Keratinocyte (primary cell): ENCODE results near the gene ARHGAP6. TPM values are rescaled to one million over a fixed set of nuclear protein-coding genes. Genes with fewer than 3 reads are reported as not detected.

Experiments used
- DNase-seq: peaks from one replicate; pipeline ENCODE4 v3.0.0-alpha.2; 2011; ENCODE audit warnings: low read depth, missing footprints, low spot score
- FAIRE-seq: peaks from 2 replicates; lab custom pipeline; 2011; peaks lifted over from hg19 to GRCh38; lab: Jason Lieb, UNC
- H2AFZ ChIP-seq: 2 replicates; pipeline ENCODE4 v1.6.0; 2012; ENCODE audit warnings: low read length, control low read depth, inconsistent platforms; ENCODE audit not compliant: control insufficient read depth
- H3K27ac ChIP-seq: 2 replicates; pipeline ENCODE4 v1.5.1; 2011; ENCODE audit warnings: low read length; ENCODE audit not compliant: control insufficient read depth, insufficient read depth
- H3K27me3 ChIP-seq: 3 replicates; pipeline ENCODE4 v1.6.0; 2011; ENCODE audit warnings: low read length; ENCODE audit not compliant: control insufficient read depth, insufficient read depth; ENCODE audit errors: extremely low read depth
- H3K36me3 ChIP-seq, 2 experiments: 2 replicates in 1 of 2; 3 replicates in 1 of 2; pipeline ENCODE4 v1.5.1; 2011; ENCODE audit warnings: low read length in 2 of 2, mild to moderate bottlenecking in 1 of 2; ENCODE audit not compliant: control insufficient read depth in 2 of 2, insufficient read depth in 2 of 2; ENCODE audit errors: extremely low read depth in 1 of 2
- H3K4me1 ChIP-seq: 3 replicates; pipeline ENCODE4 v1.5.1; 2011; ENCODE audit warnings: low read length; ENCODE audit not compliant: control insufficient read depth, insufficient read depth; ENCODE audit errors: extremely low read depth
- H3K4me2 ChIP-seq: 3 replicates; pipeline ENCODE4 v1.6.0; 2011; ENCODE audit warnings: low read depth, low read length; ENCODE audit not compliant: control insufficient read depth, insufficient read depth; ENCODE audit errors: extremely low read depth
- H3K4me3 ChIP-seq, 3 experiments: fragments of 200-600 bp in 1 of 3; sonication (generic) in 1 of 3; 2 replicates in 2 of 3; 3 replicates in 1 of 3; pipeline ENCODE4 v1.5.1; 2011 to 2016; ENCODE audit warnings: low read length in 3 of 3, mild to moderate bottlenecking in 3 of 3, control low read depth in 2 of 3, inconsistent platforms in 1 of 3, low read depth in 1 of 3, mixed read lengths in 1 of 3, mixed run types in 1 of 3, moderate library complexity in 1 of 3; ENCODE audit not compliant: control insufficient read depth in 2 of 3, insufficient read depth in 2 of 3; ENCODE audit errors: extremely low read depth in 1 of 3
- H3K79me2 ChIP-seq: 2 replicates; pipeline ENCODE4 v1.6.0; 2012; ENCODE audit warnings: low read length; ENCODE audit not compliant: control insufficient read depth, insufficient read depth
- H3K9ac ChIP-seq: 3 replicates; pipeline ENCODE4 v1.6.0; 2011; ENCODE audit warnings: low read length; ENCODE audit not compliant: control insufficient read depth, insufficient read depth; ENCODE audit errors: extremely low read depth
- H3K9me1 ChIP-seq: 3 replicates; pipeline ENCODE4 v1.6.0; 2011; ENCODE audit warnings: low read length; ENCODE audit not compliant: control insufficient read depth, insufficient read depth; ENCODE audit errors: extremely low read depth
- H3K9me3 ChIP-seq: 2 replicates; pipeline ENCODE4 v1.5.1; 2012; ENCODE audit warnings: low read depth, low read length; ENCODE audit not compliant: control insufficient read depth
- H4K20me1 ChIP-seq: 3 replicates; pipeline ENCODE4 v1.6.0; 2011; ENCODE audit warnings: low read length; ENCODE audit not compliant: control insufficient read depth, insufficient read depth; ENCODE audit errors: extremely low read depth
- EZH2 ChIP-seq: IDR thresholded peaks from one replicate; pipeline ENCODE4 v1.6.1; 2012; ENCODE audit warnings: inconsistent platforms, mild to moderate bottlenecking, low read length, moderate library complexity
- dilution Hi-C: fragments of 300-500 bp; cut with MboI; formaldehyde crosslinking; loops from one replicate; pipeline ENCODE4 v1.7.0; 2020; ENCODE audit warnings: low sequenced_read_pairs; ENCODE audit not compliant: extremely low pct_ligation_motif_present
- polyA plus RNA-seq, 5 experiments: library from polyadenylated mRNA; depleted of rRNA in 3 of 5; stranded (reverse) in 3 of 5; stranded (forward) in 1 of 5; unstranded in 1 of 5; fragments of >200 nt; gene quantifications; 1 replicate in 1 of 5; 2 replicates in 3 of 5; 3 replicates in 1 of 5; pipeline versions ENCODE4 v1.2.1 to v1.2.3, GENCODE V29; 2011 to 2012; ENCODE audit warnings: missing spikeins in 2 of 5, low read depth in 1 of 5, low replicate concordance in 1 of 5
- TF ChIP-seq, protein P1 (sequence below), 3 experiments: IDR thresholded peaks in 1 of 3; conservative IDR thresholded peaks in 1 of 3; optimal IDR thresholded peaks in 1 of 3; 2 replicates in 2 of 3; 3 replicates in 1 of 3; pipeline versions ENCODE3 to v1.5.1; 2011; ENCODE audit warnings: low read length in 3 of 3, mild to moderate bottlenecking in 3 of 3, moderate library complexity in 2 of 3, control low read depth in 1 of 3, inconsistent platforms in 1 of 3; ENCODE audit not compliant: insufficient read depth in 2 of 3; ENCODE audit errors: extremely low read depth in 1 of 3

ARHGAP6 gene
- polyA plus RNA-seq, 1 donor (not counting 4 experiments of a cell fraction or from before 2014, with no cell fraction given) = 0.01 TPM

DNA sequence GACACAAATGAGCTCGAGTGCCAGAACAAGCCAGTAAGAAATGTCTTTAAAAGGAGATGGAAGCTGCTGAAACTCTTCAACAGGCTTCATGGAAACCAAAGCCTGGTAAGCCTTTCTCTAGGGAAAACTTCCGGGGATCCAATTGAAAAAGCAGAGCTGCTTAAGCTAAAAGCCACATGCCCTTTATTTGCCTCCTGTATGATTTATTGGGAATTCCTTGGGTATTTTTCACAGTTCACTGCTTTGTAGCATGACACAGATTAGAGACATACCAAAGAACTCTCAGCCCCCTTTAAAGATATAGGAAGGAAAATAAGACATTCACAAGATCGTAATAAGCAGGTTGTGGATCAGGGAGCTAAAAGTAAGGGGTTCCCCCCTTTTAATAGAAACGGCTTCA is 6.5 kb upstream of the ARHGAP6 start:
- no peaks in the 10 kb centered on the region for H3K36me3 ChIP-seq
- H3K4me3 ChIP-seq = no peak overlapping the region
- no peak overlapping the region for H3K27ac ChIP-seq
- H3K4me1 ChIP-seq = no peaks in the 10 kb centered on the region
- H3K27me3 ChIP-seq = peaks cover under 1% of the 10 kb centered on the region
- no peak overlapping the region for H3K9ac ChIP-seq
- dilution Hi-C loops = no loop called here
- no peak overlapping the region for H2AFZ ChIP-seq
- no peak overlapping the region for H3K4me2 ChIP-seq
- DNase-seq (no peak), FAIRE-seq (no peak)
- H3K9me1 ChIP-seq = no peaks in the 10 kb centered on the region
- H3K79me2 ChIP-seq = no peaks in the 10 kb centered on the region
- TF ChIP-seq, protein P1, sequence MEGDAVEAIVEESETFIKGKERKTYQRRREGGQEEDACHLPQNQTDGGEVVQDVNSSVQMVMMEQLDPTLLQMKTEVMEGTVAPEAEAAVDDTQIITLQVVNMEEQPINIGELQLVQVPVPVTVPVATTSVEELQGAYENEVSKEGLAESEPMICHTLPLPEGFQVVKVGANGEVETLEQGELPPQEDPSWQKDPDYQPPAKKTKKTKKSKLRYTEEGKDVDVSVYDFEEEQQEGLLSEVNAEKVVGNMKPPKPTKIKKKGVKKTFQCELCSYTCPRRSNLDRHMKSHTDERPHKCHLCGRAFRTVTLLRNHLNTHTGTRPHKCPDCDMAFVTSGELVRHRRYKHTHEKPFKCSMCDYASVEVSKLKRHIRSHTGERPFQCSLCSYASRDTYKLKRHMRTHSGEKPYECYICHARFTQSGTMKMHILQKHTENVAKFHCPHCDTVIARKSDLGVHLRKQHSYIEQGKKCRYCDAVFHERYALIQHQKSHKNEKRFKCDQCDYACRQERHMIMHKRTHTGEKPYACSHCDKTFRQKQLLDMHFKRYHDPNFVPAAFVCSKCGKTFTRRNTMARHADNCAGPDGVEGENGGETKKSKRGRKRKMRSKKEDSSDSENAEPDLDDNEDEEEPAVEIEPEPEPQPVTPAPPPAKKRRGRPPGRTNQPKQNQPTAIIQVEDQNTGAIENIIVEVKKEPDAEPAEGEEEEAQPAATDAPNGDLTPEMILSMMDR (optimal IDR thresholded peaks at IDR 0.05 in 1 of 3, IDR thresholded peaks at IDR 0.05 in 1 of 3, conservative IDR thresholded peaks at IDR 0.05 in 1 of 3; ENCODE audit: extremely low read depth in 1 of 3, insufficient read depth in 2 of 3, low read length in 3 of 3) = no peak
- TF ChIP-seq EZH2 = no peak
- H4K20me1 ChIP-seq = no peaks in the 10 kb centered on the region
- no peaks in the 10 kb centered on the region for H3K9me3 ChIP-seq

DNA sequence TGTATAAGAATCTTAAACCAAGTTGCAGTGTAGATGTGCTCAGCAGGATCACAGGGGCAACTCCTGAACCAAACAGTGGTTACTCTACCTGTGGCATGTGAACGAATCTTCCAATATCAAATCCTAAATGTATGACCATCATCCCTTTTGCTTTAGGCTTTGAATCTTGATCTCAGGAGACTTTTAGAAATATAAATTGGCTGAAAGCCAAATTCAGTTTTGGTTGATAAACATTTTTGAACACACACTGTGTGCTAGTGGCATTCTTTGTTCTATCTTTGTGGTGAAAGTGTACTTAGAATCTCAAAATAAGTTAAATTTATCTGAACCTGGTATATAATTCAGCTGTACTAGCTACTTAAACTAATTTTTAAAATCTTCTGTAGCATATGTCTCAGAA is 4.6 kb upstream of the ARHGAP6 start:
- Histone ChIP-seq H4K20me1 (no peaks in the 10 kb centered on the region), H3K4me2 (no peak overlapping the region), H3K9me1 (no peaks in the 10 kb centered on the region), H3K79me2 (no peaks in the 10 kb centered on the region), H3K27ac (no peak overlapping the region), H3K4me3 (no peak overlapping the region), H3K4me1 (no peaks in the 10 kb centered on the region), H2AFZ (no peak overlapping the region), H3K9ac (no peak overlapping the region), H3K27me3 (peaks cover 19% of the 10 kb centered on the region), H3K36me3 (no peaks in the 10 kb centered on the region), H3K9me3 (no peaks in the 10 kb centered on the region)
- TF ChIP-seq, protein P1 (optimal IDR thresholded peaks at IDR 0.05 in 1 of 3, IDR thresholded peaks at IDR 0.05 in 1 of 3, conservative IDR thresholded peaks at IDR 0.05 in 1 of 3; ENCODE audit: extremely low read depth in 1 of 3, insufficient read depth in 2 of 3, low read length in 3 of 3) = no peak
- no peak for TF ChIP-seq EZH2
- dilution Hi-C loops = no loop called here
- no peak for DNase-seq
- FAIRE-seq = no peak
